GM23338 (cell line): ENCODE measurements around the gene LUZP2. TPM values are rescaled to one million over a fixed set of nuclear protein-coding genes. Genes with fewer than 3 reads are reported as not detected.
A peak's percentile ranks its signal among the peaks of the same experiment; 100 is the strongest.

ENCODE experiments used
- ATAC-seq: fragments of 200-7000 bp; cut with Tn5 transposase; 3 replicates; pipeline ENCODE4 v1.9.1; 2020
- DNase-seq: peaks from one replicate; pipeline ENCODE4 v3.0.0-alpha.2; 2015; ENCODE audit warnings: low spot score
- H2AFZ ChIP-seq: fragments of 200-600 bp; sonication (generic); 2 replicates; pipeline ENCODE4 v1.8.0; 2016; ENCODE audit warnings: antibody characterized with exemption, mild to moderate bottlenecking, moderate library complexity
- H3F3A ChIP-seq: fragments of 200-600 bp; sonication (generic); replicated peaks from 2 replicates; pipeline ENCODE4 v1.8.0; 2017; ENCODE audit warnings: antibody characterized with exemption, mixed run types, low read depth
- H3K27ac ChIP-seq: fragments of 200-600 bp; sonication (generic); 2 replicates; pipeline ENCODE4 v1.6.1; 2016; ENCODE audit warnings: low read depth
- H3K27me3 ChIP-seq: fragments of 200-600 bp; sonication (generic); 2 replicates; pipeline ENCODE4 v1.8.0; 2016; ENCODE audit warnings: mild to moderate bottlenecking, mixed run types, moderate library complexity; ENCODE audit not compliant: insufficient read depth
- H3K36me3 ChIP-seq: fragments of 200-600 bp; sonication (generic); 2 replicates; pipeline ENCODE4 v1.8.0; 2016; ENCODE audit warnings: mild to moderate bottlenecking; ENCODE audit not compliant: insufficient read depth
- H3K4me1 ChIP-seq: fragments of 200-600 bp; sonication (generic); 2 replicates; pipeline ENCODE4 v1.8.0; 2016; ENCODE audit warnings: mild to moderate bottlenecking, moderate library complexity; ENCODE audit not compliant: insufficient read depth
- H3K4me2 ChIP-seq: fragments of 200-600 bp; sonication (generic); 2 replicates; pipeline ENCODE4 v1.7.1; 2017; ENCODE audit warnings: mixed run types
- H3K4me3 ChIP-seq: fragments of 200-600 bp; sonication (generic); 2 replicates; pipeline ENCODE4 v1.6.1; 2016; ENCODE audit warnings: mixed run types
- H3K79me2 ChIP-seq: fragments of 200-600 bp; sonication (generic); replicated peaks from 2 replicates; pipeline ENCODE4 v1.8.0; 2017; ENCODE audit warnings: mild to moderate bottlenecking; ENCODE audit not compliant: insufficient read depth
- H3K9me2 ChIP-seq: fragments of 200-600 bp; sonication (generic); 2 replicates; pipeline ENCODE4 v1.8.0; 2017; ENCODE audit not compliant: insufficient read depth
- H4K20me1 ChIP-seq: fragments of 200-600 bp; sonication (generic); replicated peaks from 2 replicates; pipeline ENCODE4 v1.8.0; 2017; ENCODE audit warnings: mild to moderate bottlenecking; ENCODE audit not compliant: insufficient read depth
- H3K27ac Mint-ChIP-seq: 2 replicates; pipeline ENCODE4 v1.8.0; 2020; ENCODE audit warnings: inconsistent platforms, mild to moderate bottlenecking, moderate library complexity, mixed read lengths
- H3K27me3 Mint-ChIP-seq: 3 replicates; pipeline ENCODE4 v1.8.0; 2022; ENCODE audit warnings: low read depth, mild to moderate bottlenecking, moderate library complexity, mixed read lengths, inconsistent platforms; ENCODE audit not compliant: insufficient read depth, poor library complexity
- H3K36me3 Mint-ChIP-seq: 3 replicates; pipeline ENCODE4 v1.8.0; 2021; ENCODE audit warnings: low read depth, mild to moderate bottlenecking, inconsistent platforms, moderate library complexity, mixed read lengths
- H3K4me1 Mint-ChIP-seq: 3 replicates; pipeline ENCODE4 v1.8.0; 2020; ENCODE audit warnings: mild to moderate bottlenecking, inconsistent platforms, mixed read lengths
- H3K4me3 Mint-ChIP-seq: 3 replicates; pipeline ENCODE4 v1.8.0; 2021; ENCODE audit warnings: moderate library complexity, mild to moderate bottlenecking, inconsistent platforms, mixed read lengths
- H3K9me3 Mint-ChIP-seq: 3 replicates; pipeline ENCODE4 v1.8.0; 2020; ENCODE audit warnings: moderate library complexity, mild to moderate bottlenecking, inconsistent platforms, mixed read lengths
- CREB1 ChIP-seq: fragments of 250-450 bp; sonication (Bioruptor Pico); IDR thresholded peaks from 2 replicates; pipeline ENCODE4 v1.5.0; 2020; ENCODE audit warnings: low read depth, mild to moderate bottlenecking, moderate library complexity
- CTCF ChIP-seq, 2 experiments: fragments of 200-600 bp in 1 of 2; sonication (generic) in 1 of 2; conservative IDR thresholded peaks; 2 replicates each; pipeline versions ENCODE4 v1.5.1 to v1.6.1; 2016 to 2017; ENCODE audit warnings: antibody characterized with exemption in 2 of 2, low read depth in 2 of 2, mild to moderate bottlenecking in 2 of 2, moderate library complexity in 1 of 2
- ETS1 ChIP-seq: IDR thresholded peaks from 2 replicates; pipeline ENCODE4 v1.6.1; 2016; ENCODE audit warnings: antibody characterized with exemption
- EZH2 ChIP-seq: fragments of 200-600 bp; sonication (generic); IDR thresholded peaks from one replicate; pipeline ENCODE4 v1.8.0; 2017; ENCODE audit warnings: antibody characterized with exemption, mild to moderate bottlenecking, low read depth; ENCODE audit not compliant: unreplicated experiment
- EZH2phosphoT487 ChIP-seq: fragments of 200-600 bp; sonication (generic); IDR thresholded peaks from one replicate; pipeline ENCODE4 v1.8.1; 2018; ENCODE audit warnings: antibody characterized with exemption; ENCODE audit not compliant: unreplicated experiment
- JUNB ChIP-seq: IDR thresholded peaks from one replicate; pipeline ENCODE4 v1.6.1; 2016; ENCODE audit warnings: antibody characterized with exemption; ENCODE audit not compliant: unreplicated experiment
- REST ChIP-seq: IDR thresholded peaks from one replicate; pipeline ENCODE4 v1.6.1; 2018; ENCODE audit warnings: antibody characterized with exemption; ENCODE audit not compliant: unreplicated experiment
- STAT1 ChIP-seq: IDR thresholded peaks from one replicate; pipeline ENCODE4 v1.6.1; 2016; ENCODE audit warnings: antibody characterized with exemption; ENCODE audit not compliant: unreplicated experiment
- ZNF331 ChIP-seq: fragments of 250-450 bp; sonication (Bioruptor Pico); IDR thresholded peaks from 2 replicates; pipeline ENCODE4 v1.5.0; 2020; ENCODE audit warnings: low read depth, mild to moderate bottlenecking, moderate library complexity
- polyA plus RNA-seq: library from polyadenylated mRNA; unstranded; fragments of >200 nt; fragmentation: Nextera tagmentation; extraction: Ambion mirVana; gene quantifications from 2 replicates; pipeline ENCODE4 v1.2.1, GENCODE V29; 2016
- total RNA-seq: library from RNA; depleted of rRNA; stranded (reverse); fragments of >200 nt; shearing (Covaris generic); gene quantifications from 2 replicates; pipeline ENCODE4 v1.2.3, GENCODE V29; 2014

LUZP2 gene
- total and polyA plus RNA-seq, 2 experiments from 2014 or later = 2.0 to 9.2 TPM

GRCh38 chr11:24622262-24622661 is 125.4 kb downstream of the LUZP2 start (continued):
- TF ChIP-seq ETS1 (no peak), EZH2 (no peak), ZNF331 (CRISPR knock-in tag) (no peak), JUNB (no peak), CTCF (conservative IDR thresholded peaks at IDR 0.05; ENCODE audit: low read depth in 2 of 2) (no peak)

- Histone ChIP-seq H2AFZ (no peak overlapping the region), H3K27ac (no peak overlapping the region), H4K20me1 (no peaks in the 10 kb centered on the region), H3K79me2 (no peaks in the 10 kb centered on the region), H3K4me1 (peaks cover 2% of the 10 kb centered on the region; the same call in 1 of the 2 replicates), H3F3A (no peaks in the 10 kb centered on the region), H3K27me3 (no peaks in the 10 kb centered on the region), H3K4me2 (no peak overlapping the region), H3K4me3 (no peak overlapping the region), H3K36me3 (no peaks in the 10 kb centered on the region), H3K9me2 (no peaks in the 10 kb centered on the region)
- Mint-ChIP-seq H3K4me3 (no peak overlapping the region), H3K36me3 (no peaks in the 10 kb centered on the region), H3K27me3 (no peaks in the 10 kb centered on the region), H3K4me1 (peaks cover 10% of the 10 kb centered on the region), H3K27ac (0 out of 2 replicates have a peak overlapping the region, but pooled peaks have one; percentile 1), H3K9me3 (no peaks in the 10 kb centered on the region)
- TF ChIP-seq EZH2 (no peak), REST (no peak), ETS1 (no peak), EZH2phosphoT487 (no peak), STAT1 (no peak), CREB1 (CRISPR knock-in tag) (no peak), ZNF331 (CRISPR knock-in tag) (no peak)
- no peak for ATAC-seq
- DNase-seq = no peak
Observed at GRCh38 chr11:24623121-24623520, 126.3 kb downstream of the LUZP2 start.
